ENCODE data around the gene MED13L. TPM values are rescaled to one million over a fixed set of nuclear protein-coding genes. Genes with fewer than 3 reads are reported as not detected.

MED13L gene
- total RNA-seq, 4 donors from 2014 or later = 158 to 247 (median 166) TPM

- DNase-seq (ENCODE audit: low spot score in 2 of 2) = no peak
- H3K4me3 ChIP-seq (ENCODE audit: low read depth, poor library complexity, severe bottlenecking) = no peak overlapping the region
- 70 to 71% methylated on average over 2 of the region's 2 CpGs for WGBS, 2 donors
- TF ChIP-seq CTCF (IDR thresholded peaks at IDR 0.05) (no peak), POLR2A (IDR thresholded peaks at IDR 0.05) (no peak)
- intact Hi-C loops (cut with DNase I; ENCODE audit: low total_unique reads) = no loop called here
Observed at GRCh38 chr12:116226026-116226425, 51.5 kb downstream of the MED13L start.

GRCh38 chr12:116222358-116222757, 55.1 kb downstream of the MED13L start:
- intact Hi-C loops (cut with DNase I; ENCODE audit: low total_unique reads) = no loop called here
- no peak overlapping the region for H3K4me3 ChIP-seq (ENCODE audit: low read depth, poor library complexity, severe bottlenecking)
- WGBS, 2 donors = 44 to 49% methylated on average over 4 of the region's 4 CpGs

GRCh38 chr12:116220756-116221155, 56.7 kb downstream of the MED13L start:
- no peak overlapping the region for H3K4me3 ChIP-seq (ENCODE audit: low read depth, poor library complexity, severe bottlenecking)
- 91 to 98% methylated on average over 3 of the region's 3 CpGs for WGBS, 2 donors
- intact Hi-C loops (cut with DNase I; ENCODE audit: low total_unique reads) = no loop called here
- TF ChIP-seq CTCF (IDR thresholded peaks at IDR 0.05) (no peak), POLR2A (IDR thresholded peaks at IDR 0.05) (no peak)
- no peak for DNase-seq (ENCODE audit: low spot score in 2 of 2)

More at GRCh38 chr12:116222358-116222757, 55.1 kb downstream of the MED13L start:
- no peak for TF ChIP-seq CTCF (IDR thresholded peaks at IDR 0.05)
- no peak for TF ChIP-seq POLR2A (IDR thresholded peaks at IDR 0.05)
- DNase-seq (ENCODE audit: low spot score in 2 of 2) = peak in 1 of 2 donors; percentile 82

GRCh38 chr12:116217045-116217735, 60.3 kb downstream of the MED13L start:
- intact Hi-C loops (cut with DNase I; ENCODE audit: low total_unique reads) = no loop called here
- H3K4me3 ChIP-seq (ENCODE audit: low read depth, poor library complexity, severe bottlenecking) = no peak overlapping the region
- DNase-seq (ENCODE audit: low spot score in 2 of 2) = no peak
- TF ChIP-seq POLR2A (IDR thresholded peaks at IDR 0.05) (no peak), CTCF (IDR thresholded peaks at IDR 0.05) (no peak)
- 53 to 58% methylated on average over 3 of the region's 3 CpGs for WGBS, 2 donors

- no peak for DNase-seq (ENCODE audit: low spot score in 2 of 2)
- no peak overlapping the region for H3K4me3 ChIP-seq (ENCODE audit: low read depth, poor library complexity, severe bottlenecking)
- 91 to 93% methylated on average over 5 of the region's 5 CpGs for WGBS, 2 donors
- TF ChIP-seq POLR2A (IDR thresholded peaks at IDR 0.05) = no peak
- no peak for TF ChIP-seq CTCF (IDR thresholded peaks at IDR 0.05)
- intact Hi-C loops (cut with DNase I; ENCODE audit: low total_unique reads) = no loop called here
Observed at GRCh38 chr12:116216022-116216756, 61.3 kb downstream of the MED13L start.

Data from lower leg skin (tissue), 4 donors.